ENCODE data around the gene EPB41. TPM values are rescaled to one million over a fixed set of nuclear protein-coding genes. Genes with fewer than 3 reads are reported as not detected.

The EPB41 gene
- total and polyA plus RNA-seq, 2 experiments from 2014 or later: 26.8 to 112 TPM

DNA sequence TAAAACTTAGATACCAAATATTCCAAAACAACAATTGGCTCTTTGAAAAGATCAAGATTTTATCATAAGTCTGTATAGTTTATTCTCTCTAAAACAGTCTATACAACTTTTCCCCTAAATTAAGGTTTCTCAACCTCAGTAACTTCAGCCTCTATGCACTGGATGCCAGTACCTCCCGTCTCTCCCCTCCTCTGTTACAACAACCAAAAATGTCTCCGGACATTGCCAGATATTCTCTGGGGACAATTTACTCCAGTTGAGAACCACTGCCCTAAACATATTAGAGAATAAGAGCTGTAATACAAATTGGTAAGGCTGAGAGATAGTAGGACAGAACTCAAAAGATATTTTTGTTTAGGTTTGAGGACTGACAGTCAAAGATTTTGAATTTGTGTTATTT, 137.7 kb downstream of the EPB41 start:
- DNase-seq (ENCODE audit: low spot score): no peak

More for the DNA sequence above, 137.7 kb downstream of the EPB41 start:
- no peaks in the 10 kb centered on the region for H3K4me1 Mint-ChIP-seq
- H3K36me3 Mint-ChIP-seq (ENCODE audit: low read depth): peaks cover 3% of the 10 kb centered on the region; the same call in 2 of the 3 replicates
- no peaks in the 10 kb centered on the region for H3K36me3 ChIP-seq (ENCODE audit: insufficient read depth)
- no peak overlapping the region for H3K4me3 Mint-ChIP-seq
- H3K4me2 ChIP-seq: no peak overlapping the region
- no peaks in the 10 kb centered on the region for H3K79me2 ChIP-seq (replicated peaks; ENCODE audit: insufficient read depth)
- no peaks in the 10 kb centered on the region for H3K27me3 Mint-ChIP-seq (ENCODE audit: insufficient read depth, low read depth, poor library complexity)
- no peaks in the 10 kb centered on the region for H3K9me3 Mint-ChIP-seq
- H3K27ac ChIP-seq (ENCODE audit: low read depth): no peak overlapping the region
- H3K4me3 ChIP-seq: no peak overlapping the region
- H2AFZ ChIP-seq: no peak overlapping the region
- no peaks in the 10 kb centered on the region for H3K4me1 ChIP-seq (ENCODE audit: insufficient read depth)
- TF ChIP-seq STAT1 (IDR thresholded peaks at IDR 0.05; ENCODE audit: unreplicated experiment) (no peak), EZH2phosphoT487 (IDR thresholded peaks at IDR 0.05; ENCODE audit: unreplicated experiment) (no peak), ZNF331 (CRISPR knock-in tag; IDR thresholded peaks at IDR 0.05; ENCODE audit: low read depth) (no peak), POLR2AphosphoS5 (IDR thresholded peaks at IDR 0.05; ENCODE audit: low read depth) (no peak), EZH2 (IDR thresholded peaks at IDR 0.05; ENCODE audit: low read depth, unreplicated experiment) (no peak)
- TF ChIP-seq, protein P1, sequence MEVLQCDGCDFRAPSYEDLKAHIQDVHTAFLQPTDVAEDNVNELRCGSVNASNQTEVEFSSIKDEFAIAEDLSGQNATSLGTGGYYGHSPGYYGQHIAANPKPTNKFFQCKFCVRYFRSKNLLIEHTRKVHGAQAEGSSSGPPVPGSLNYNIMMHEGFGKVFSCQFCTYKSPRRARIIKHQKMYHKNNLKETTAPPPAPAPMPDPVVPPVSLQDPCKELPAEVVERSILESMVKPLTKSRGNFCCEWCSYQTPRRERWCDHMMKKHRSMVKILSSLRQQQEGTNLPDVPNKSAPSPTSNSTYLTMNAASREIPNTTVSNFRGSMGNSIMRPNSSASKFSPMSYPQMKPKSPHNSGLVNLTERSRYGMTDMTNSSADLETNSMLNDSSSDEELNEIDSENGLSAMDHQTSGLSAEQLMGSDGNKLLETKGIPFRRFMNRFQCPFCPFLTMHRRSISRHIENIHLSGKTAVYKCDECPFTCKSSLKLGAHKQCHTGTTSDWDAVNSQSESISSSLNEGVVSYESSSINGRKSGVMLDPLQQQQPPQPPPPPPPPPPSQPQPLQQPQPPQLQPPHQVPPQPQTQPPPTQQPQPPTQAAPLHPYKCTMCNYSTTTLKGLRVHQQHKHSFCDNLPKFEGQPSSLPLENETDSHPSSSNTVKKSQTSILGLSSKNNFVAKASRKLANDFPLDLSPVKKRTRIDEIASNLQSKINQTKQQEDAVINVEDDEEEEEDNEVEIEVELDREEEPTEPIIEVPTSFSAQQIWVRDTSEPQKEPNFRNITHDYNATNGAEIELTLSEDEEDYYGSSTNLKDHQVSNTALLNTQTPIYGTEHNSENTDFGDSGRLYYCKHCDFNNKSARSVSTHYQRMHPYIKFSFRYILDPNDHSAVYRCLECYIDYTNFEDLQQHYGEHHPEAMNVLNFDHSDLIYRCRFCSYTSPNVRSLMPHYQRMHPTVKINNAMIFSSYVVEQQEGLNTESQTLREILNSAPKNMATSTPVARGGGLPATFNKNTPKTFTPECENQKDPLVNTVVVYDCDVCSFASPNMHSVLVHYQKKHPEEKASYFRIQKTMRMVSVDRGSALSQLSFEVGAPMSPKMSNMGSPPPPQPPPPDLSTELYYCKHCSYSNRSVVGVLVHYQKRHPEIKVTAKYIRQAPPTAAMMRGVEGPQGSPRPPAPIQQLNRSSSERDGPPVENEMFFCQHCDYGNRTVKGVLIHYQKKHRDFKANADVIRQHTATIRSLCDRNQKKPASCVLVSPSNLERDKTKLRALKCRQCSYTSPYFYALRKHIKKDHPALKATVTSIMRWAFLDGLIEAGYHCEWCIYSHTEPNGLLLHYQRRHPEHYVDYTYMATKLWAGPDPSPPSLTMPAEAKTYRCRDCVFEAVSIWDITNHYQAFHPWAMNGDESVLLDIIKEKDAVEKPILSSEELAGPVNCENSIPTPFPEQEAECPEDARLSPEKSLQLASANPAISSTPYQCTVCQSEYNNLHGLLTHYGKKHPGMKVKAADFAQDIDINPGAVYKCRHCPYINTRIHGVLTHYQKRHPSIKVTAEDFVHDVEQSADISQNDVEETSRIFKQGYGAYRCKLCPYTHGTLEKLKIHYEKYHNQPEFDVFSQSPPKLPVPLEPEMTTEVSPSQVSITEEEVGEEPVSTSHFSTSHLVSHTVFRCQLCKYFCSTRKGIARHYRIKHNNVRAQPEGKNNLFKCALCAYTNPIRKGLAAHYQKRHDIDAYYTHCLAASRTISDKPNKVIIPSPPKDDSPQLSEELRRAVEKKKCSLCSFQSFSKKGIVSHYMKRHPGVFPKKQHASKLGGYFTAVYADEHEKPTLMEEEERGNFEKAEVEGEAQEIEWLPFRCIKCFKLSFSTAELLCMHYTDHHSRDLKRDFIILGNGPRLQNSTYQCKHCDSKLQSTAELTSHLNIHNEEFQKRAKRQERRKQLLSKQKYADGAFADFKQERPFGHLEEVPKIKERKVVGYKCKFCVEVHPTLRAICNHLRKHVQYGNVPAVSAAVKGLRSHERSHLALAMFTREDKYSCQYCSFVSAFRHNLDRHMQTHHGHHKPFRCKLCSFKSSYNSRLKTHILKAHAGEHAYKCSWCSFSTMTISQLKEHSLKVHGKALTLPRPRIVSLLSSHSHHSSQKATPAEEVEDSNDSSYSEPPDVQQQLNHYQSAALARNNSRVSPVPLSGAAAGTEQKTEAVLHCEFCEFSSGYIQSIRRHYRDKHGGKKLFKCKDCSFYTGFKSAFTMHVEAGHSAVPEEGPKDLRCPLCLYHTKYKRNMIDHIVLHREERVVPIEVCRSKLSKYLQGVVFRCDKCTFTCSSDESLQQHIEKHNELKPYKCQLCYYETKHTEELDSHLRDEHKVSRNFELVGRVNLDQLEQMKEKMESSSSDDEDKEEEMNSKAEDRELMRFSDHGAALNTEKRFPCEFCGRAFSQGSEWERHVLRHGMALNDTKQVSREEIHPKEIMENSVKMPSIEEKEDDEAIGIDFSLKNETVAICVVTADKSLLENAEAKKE (CRISPR knock-in tag; IDR thresholded peaks at IDR 0.05): no peak
- TF ChIP-seq, protein P2, sequence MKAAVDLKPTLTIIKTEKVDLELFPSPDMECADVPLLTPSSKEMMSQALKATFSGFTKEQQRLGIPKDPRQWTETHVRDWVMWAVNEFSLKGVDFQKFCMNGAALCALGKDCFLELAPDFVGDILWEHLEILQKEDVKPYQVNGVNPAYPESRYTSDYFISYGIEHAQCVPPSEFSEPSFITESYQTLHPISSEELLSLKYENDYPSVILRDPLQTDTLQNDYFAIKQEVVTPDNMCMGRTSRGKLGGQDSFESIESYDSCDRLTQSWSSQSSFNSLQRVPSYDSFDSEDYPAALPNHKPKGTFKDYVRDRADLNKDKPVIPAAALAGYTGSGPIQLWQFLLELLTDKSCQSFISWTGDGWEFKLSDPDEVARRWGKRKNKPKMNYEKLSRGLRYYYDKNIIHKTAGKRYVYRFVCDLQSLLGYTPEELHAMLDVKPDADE (IDR thresholded peaks at IDR 0.05): no peak
- H3K27me3 ChIP-seq (ENCODE audit: insufficient read depth): no peaks in the 10 kb centered on the region
- no peaks in the 10 kb centered on the region for H4K20me1 ChIP-seq (replicated peaks; ENCODE audit: insufficient read depth)
- no peaks in the 10 kb centered on the region for H3F3A ChIP-seq (replicated peaks; ENCODE audit: low read depth)
- no peaks in the 10 kb centered on the region for H3K9me2 ChIP-seq (ENCODE audit: insufficient read depth)
- no peak overlapping the region for H3K27ac Mint-ChIP-seq
- no peak for ATAC-seq
